ENCODE results near the gene CRIM1. TPM values are rescaled to one million over a fixed set of nuclear protein-coding genes. Genes with fewer than 3 reads are reported as not detected.

The CRIM1 gene
- total and polyA plus RNA-seq, 12 donors: 7.6 to 66.3 (median 24.3) TPM

DNA sequence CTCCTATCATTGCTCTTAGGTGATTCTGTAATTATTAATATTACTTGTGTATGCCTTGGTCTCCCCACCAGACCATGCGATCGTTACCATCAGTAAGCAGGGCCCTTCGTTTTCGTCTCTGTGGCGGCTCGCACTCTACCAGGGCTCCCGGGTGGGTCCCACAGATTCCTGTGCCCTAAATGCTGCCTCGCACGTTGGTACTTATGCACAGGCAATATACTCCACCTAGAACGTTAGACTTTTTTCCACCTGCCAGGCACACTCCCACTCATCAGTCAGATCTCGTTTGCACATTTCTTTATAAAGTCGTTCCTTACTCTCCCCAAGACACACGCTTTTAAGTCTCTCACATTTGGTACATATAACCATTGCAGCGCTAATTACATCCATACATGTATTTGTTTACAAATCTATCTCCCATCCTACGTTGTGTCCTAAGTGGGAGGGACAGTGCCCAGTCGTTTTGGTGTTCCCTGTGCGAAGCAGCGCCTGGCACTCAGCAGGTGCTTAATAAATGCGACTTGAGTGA is 241.5 kb downstream of the CRIM1 start:
- no peak for TF ChIP-seq POLR2A (IDR thresholded peaks at IDR 0.05)
- TF ChIP-seq, protein P1, sequence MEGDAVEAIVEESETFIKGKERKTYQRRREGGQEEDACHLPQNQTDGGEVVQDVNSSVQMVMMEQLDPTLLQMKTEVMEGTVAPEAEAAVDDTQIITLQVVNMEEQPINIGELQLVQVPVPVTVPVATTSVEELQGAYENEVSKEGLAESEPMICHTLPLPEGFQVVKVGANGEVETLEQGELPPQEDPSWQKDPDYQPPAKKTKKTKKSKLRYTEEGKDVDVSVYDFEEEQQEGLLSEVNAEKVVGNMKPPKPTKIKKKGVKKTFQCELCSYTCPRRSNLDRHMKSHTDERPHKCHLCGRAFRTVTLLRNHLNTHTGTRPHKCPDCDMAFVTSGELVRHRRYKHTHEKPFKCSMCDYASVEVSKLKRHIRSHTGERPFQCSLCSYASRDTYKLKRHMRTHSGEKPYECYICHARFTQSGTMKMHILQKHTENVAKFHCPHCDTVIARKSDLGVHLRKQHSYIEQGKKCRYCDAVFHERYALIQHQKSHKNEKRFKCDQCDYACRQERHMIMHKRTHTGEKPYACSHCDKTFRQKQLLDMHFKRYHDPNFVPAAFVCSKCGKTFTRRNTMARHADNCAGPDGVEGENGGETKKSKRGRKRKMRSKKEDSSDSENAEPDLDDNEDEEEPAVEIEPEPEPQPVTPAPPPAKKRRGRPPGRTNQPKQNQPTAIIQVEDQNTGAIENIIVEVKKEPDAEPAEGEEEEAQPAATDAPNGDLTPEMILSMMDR (IDR thresholded peaks at IDR 0.05): no peak
- 34 to 38% (median 36%) methylated on average over 19 of the region's 19 CpGs for WGBS, 4 donors
- peak overlapping the region in 3 of 5 donors; percentile 97 to 100 (median 98) for H3K27ac ChIP-seq
- intact Hi-C loops (cut with DNase I): no loop called here
- no peaks in the 10 kb centered on the region for H3K9me3 ChIP-seq (replicated peaks in 1 of 3)
- DNase-seq: no peak
- H3K4me1 ChIP-seq (replicated peaks in 1 of 2): peaks cover 10 to 23% of the 10 kb centered on the region in 2 donors
- no peaks in the 10 kb centered on the region for H3K36me3 ChIP-seq (replicated peaks in 1 of 2)
- H3K27me3 ChIP-seq: no peaks in the 10 kb centered on the region
- H3K4me3 ChIP-seq: peak overlapping the region; percentile 1 to 100 (median 81)

DNA sequence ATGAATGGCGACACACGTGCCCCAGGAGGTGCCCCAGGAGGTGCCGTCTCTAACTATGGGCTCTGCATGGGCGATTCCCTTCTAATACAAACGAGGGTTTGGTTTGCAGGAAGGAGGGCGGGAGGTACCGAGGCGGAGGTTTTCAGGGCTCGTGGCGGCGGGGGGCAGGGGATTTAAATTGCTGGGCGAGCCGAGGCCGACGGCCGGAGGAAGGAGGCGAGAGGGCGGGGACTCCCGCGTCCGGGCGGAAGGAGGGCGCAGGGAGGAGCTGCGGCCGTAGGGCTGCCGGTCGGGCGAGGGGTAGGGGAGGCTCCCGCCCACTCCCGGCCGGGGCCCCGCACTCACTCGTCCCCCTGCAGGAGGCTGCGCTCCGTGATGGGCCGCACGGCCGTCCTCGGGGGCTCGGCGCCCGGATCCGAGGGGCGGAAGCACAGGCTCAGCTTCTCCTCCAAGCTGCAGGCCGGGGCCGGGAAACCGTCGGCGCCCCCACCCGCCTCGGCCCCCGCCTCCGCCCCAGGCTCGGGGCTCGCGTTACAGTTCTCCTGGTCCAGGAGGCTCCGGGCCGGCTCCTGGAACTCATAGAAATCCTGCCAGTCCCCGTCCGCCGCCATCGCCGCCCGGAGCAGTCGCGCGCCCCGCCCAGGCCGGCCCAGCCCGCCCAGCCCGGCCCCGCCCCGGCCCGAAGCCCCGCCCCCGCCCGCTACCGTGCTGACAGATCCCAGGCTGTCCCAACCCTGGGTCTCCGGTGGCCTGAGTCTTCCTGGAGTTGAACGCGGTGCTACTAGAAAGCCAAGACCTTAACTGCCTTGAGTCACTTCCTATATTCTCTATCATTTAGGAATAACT is 242.2 kb downstream of the CRIM1 start, which contains the start of gene FEZ2:
Gene FEZ2, minus strand, starts transcription at position 637 of the 846 bp plus-strand sequence. Its CDS starts 26 bp downstream, at position 611.
- peaks cover 10 to 23% of the 10 kb centered on the region in 2 donors for H3K4me1 ChIP-seq (replicated peaks in 1 of 2)
- peak within 1 kb of the TSS in 4 of 5 donors; percentile 92 to 100 (median 98) for H3K27ac ChIP-seq
- H3K9me3 ChIP-seq (replicated peaks in 1 of 3): no peaks in the 10 kb centered on the region
- intact Hi-C loops (cut with DNase I): no loop called here
- peak within 1 kb of the TSS; percentile 1 to 100 (median 81) for H3K4me3 ChIP-seq
- H3K36me3 ChIP-seq (replicated peaks in 1 of 2): no peaks in the 10 kb centered on the region
- WGBS, 4 donors: 0 to 2% (median 1%) methylated on average over 17 to 81 of the region's 81 CpGs
- DNase-seq: peak; percentile 71 to 83 (median 80)
- TF ChIP-seq POLR2A (IDR thresholded peaks at IDR 0.05): peak in 1 of 2 donors; percentile 68
- TF ChIP-seq, protein P1 (IDR thresholded peaks at IDR 0.05): no peak
- no peaks in the 10 kb centered on the region for H3K27me3 ChIP-seq

Other genes starting within 250 kb of the CRIM1 start
- gene FEZ2, start 242.4 kb downstream of the CRIM1 start, total RNA-seq: 100 to 1,000 TPM in 1 of 9 donors, 10 to 100 TPM in 8; 46.5 to 103 (median 65.2) TPM
- 10 to 100 TPM; 13.9 to 92.8 (median 29.8) TPM for gene FEZ2, start 242.4 kb downstream of the CRIM1 start, polyA plus RNA-seq